Brain microvascular endothelial cell (primary cell): ENCODE measurements around the gene IER5.
A peak's percentile ranks its signal among the peaks of the same experiment; 100 is the strongest.

Experiments
- DNase-seq: peaks from one replicate; pipeline ENCODE4 v3.0.0-alpha.2; 2020
- H3K27ac ChIP-seq: fragments of 250-450 bp; sonication (Bioruptor Pico); 2 replicates; pipeline ENCODE4 v1.5.1; 2020; ENCODE audit warnings: mild to moderate bottlenecking, moderate library complexity
- H3K27me3 ChIP-seq: fragments of 250-450 bp; sonication (Bioruptor Pico); replicated peaks from 2 replicates; pipeline ENCODE4 v1.5.1; 2020; ENCODE audit warnings: mild to moderate bottlenecking
- H3K36me3 ChIP-seq: fragments of 250-450 bp; sonication (Bioruptor Pico); replicated peaks from 2 replicates; pipeline ENCODE4 v1.5.1; 2020; ENCODE audit warnings: mild to moderate bottlenecking
- H3K4me3 ChIP-seq: 2 replicates; pipeline ENCODE4 v1.5.1; 2011; ENCODE audit warnings: low read depth, mild to moderate bottlenecking, control low read depth, low read length, moderate library complexity
- CTCF ChIP-seq: IDR thresholded peaks from 2 replicates; pipeline ENCODE4 v1.5.1; 2011; ENCODE audit warnings: low read depth, mild to moderate bottlenecking, moderate library complexity, low read length, control low read depth, inconsistent platforms; ENCODE audit errors: missing control alignments
- in situ Hi-C: cut with HindIII; loops from 2 replicates; pipeline ENCODE4 v1.10.0; 2017; ENCODE audit warnings: low sequenced_read_pairs, low pct_ligation_motif_present

IER5 gene

GRCh38 chr1:181073638-181074037, 14.9 kb upstream of the IER5 start:
- peak; percentile 85 for DNase-seq
- no peaks in the 10 kb centered on the region for H3K36me3 ChIP-seq
- no peak overlapping the region for H3K27ac ChIP-seq
- in situ Hi-C loops: no loop called here
- H3K4me3 ChIP-seq: no peak overlapping the region
- no peak for TF ChIP-seq CTCF
- H3K27me3 ChIP-seq: no peaks in the 10 kb centered on the region

DNA sequence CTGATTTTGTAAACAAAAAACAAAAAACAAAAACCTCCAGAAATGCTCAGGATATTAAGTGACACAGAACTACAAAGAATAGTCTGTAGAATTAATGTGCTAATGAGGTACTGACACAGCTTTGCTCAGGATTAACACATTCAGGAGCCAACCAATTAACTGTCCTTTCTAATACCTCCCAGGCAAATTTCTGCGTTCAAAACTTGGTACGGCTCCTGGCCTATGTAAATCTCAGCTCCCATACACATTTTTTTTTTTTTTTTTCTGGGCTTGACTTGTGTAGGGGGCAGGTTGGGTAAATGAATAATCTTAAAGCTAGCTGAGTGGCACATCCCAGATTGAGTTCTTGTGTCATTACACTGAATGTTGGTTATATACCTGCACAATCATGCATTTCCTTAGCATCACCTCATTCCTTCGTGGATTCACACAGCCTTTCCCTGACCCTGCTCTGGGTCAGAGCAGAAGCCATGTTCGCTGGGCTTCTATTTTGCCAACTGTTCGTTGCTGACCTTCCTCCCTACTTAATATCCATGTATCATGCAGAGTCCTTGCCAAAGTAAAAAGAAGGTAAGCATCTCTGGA, 12.6 kb upstream of the IER5 start:
- no peak overlapping the region for H3K4me3 ChIP-seq
- no peak for DNase-seq
- H3K27ac ChIP-seq: no peak overlapping the region
- no peak for TF ChIP-seq CTCF
- no peaks in the 10 kb centered on the region for H3K36me3 ChIP-seq
- H3K27me3 ChIP-seq: no peaks in the 10 kb centered on the region
- in situ Hi-C loops: no loop called here

DNA sequence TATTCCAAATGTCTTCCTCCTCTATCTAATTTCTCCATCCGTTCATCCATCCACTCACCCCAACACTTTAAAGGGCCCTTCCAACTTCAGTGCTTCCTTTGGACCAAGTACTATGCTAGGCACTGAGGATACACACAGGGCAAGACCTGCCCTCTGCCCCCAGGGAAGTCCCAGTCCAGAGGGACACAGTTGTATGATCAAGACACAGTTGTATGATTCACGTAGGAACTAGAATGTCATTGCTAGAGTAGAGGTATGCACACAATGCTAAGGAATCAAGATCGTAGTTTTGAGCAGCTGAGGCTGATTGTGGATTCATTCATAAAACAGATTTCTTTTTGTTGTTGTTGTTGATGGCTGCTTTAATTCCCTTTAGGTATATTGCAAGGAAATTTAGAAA, 11.6 kb upstream of the IER5 start:
- TF ChIP-seq CTCF: no peak
- Histone ChIP-seq H3K27me3 (no peaks in the 10 kb centered on the region), H3K4me3 (no peak overlapping the region), H3K36me3 (no peaks in the 10 kb centered on the region), H3K27ac (no peak overlapping the region)
- in situ Hi-C loops: no loop called here
- DNase-seq: no peak

DNA sequence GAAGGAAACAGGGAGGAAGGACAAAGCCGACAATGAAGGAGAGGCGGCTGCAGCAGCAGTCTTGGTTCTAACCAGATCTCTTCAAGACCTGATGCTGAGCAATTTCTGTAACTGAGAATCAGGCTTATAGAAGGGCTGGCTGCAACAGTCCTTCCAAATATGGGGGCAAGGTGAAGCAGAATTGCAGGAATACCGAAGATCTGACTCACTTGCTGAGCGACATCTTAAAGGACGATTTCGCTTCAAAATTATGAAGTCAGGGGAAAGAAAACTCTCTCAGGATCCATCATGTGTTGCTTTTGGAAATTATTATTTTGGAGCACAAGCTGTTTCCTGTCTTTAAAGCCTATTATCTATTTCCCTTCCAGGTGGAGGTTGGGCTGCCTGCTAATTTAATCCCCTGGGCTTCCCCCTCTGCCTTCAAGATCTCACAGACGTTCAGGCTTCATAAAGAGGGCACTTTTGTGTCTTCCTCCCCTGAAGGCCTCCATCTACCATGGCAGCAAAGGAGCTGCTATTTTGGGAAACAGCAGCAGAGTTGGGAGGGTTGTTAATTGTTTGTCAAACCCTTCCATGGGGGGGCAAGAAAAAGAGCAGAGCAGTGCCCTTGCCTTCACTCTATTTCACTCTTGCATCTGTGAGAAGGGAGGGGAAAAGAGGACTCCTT, 10.8 kb upstream of the IER5 start:
- in situ Hi-C loops: no loop called here
- Histone ChIP-seq H3K36me3 (no peaks in the 10 kb centered on the region), H3K27me3 (no peaks in the 10 kb centered on the region), H3K27ac (peak overlapping the region; percentile 36), H3K4me3 (no peak overlapping the region)
- TF ChIP-seq CTCF: no peak
- no peak for DNase-seq

GRCh38 chr1:181079382-181079781, 9.1 kb upstream of the IER5 start:
- H3K4me3 ChIP-seq: no peak overlapping the region
- H3K27ac ChIP-seq: no peak overlapping the region
- H3K27me3 ChIP-seq: no peaks in the 10 kb centered on the region
- no peak for TF ChIP-seq CTCF
- H3K36me3 ChIP-seq: no peaks in the 10 kb centered on the region
- in situ Hi-C loops: no loop called here
- DNase-seq: no peak

GRCh38 chr1:181079920-181080319, 8.6 kb upstream of the IER5 start:
- TF ChIP-seq CTCF: no peak
- Histone ChIP-seq H3K27me3 (no peaks in the 10 kb centered on the region), H3K27ac (no peak overlapping the region), H3K36me3 (no peaks in the 10 kb centered on the region), H3K4me3 (no peak overlapping the region)
- DNase-seq: no peak
- in situ Hi-C loops: no loop called here
